GM12865 (cell line): ENCODE data around the gene COMP.

Experiments used
- DNase-seq: peaks from one replicate; pipeline ENCODE4 v3.0.0; 2010; ENCODE audit warnings: low read depth
- H3K4me3 ChIP-seq: 2 replicates; pipeline ENCODE4 v1.5.1; 2011; ENCODE audit warnings: mild to moderate bottlenecking, low read depth, low read length, control low read depth
- CTCF ChIP-seq: IDR thresholded peaks from 2 replicates; pipeline ENCODE4 v1.5.1; 2011; ENCODE audit warnings: low read length, control low read depth, low read depth, inconsistent platforms; ENCODE audit not compliant: insufficient read depth; ENCODE audit errors: missing control alignments

COMP gene

GRCh38 chr19:18760440-18761383 is 30.4 kb downstream of the COMP start:
- no peak overlapping the region for H3K4me3 ChIP-seq
- TF ChIP-seq CTCF: no peak
- DNase-seq: no peak

GRCh38 chr19:18759995-18760426 is 31.1 kb downstream of the COMP start:
- no peak for TF ChIP-seq CTCF
- no peak for DNase-seq
- no peak overlapping the region for H3K4me3 ChIP-seq

- no peak overlapping the region for H3K4me3 ChIP-seq
- no peak for TF ChIP-seq CTCF
- no peak for DNase-seq
Measured at GRCh38 chr19:18759304-18759994, 31.7 kb downstream of the COMP start.

- DNase-seq: no peak
- TF ChIP-seq CTCF: no peak
- H3K4me3 ChIP-seq: no peak overlapping the region
Measured at GRCh38 chr19:18756896-18757295, 34.2 kb downstream of the COMP start.

- DNase-seq: no peak
- H3K4me3 ChIP-seq: no peak overlapping the region
- no peak for TF ChIP-seq CTCF
Measured at GRCh38 chr19:18754501-18754900, 36.6 kb downstream of the COMP start.

- no peak for TF ChIP-seq CTCF
- no peak for DNase-seq
- H3K4me3 ChIP-seq: no peak overlapping the region
Measured at GRCh38 chr19:18751571-18751970, 39.5 kb downstream of the COMP start.
